K562 (cell line): ENCODE measurements around the gene CLEC4C. TPM values are rescaled to one million over a fixed set of nuclear protein-coding genes. Genes with fewer than 3 reads are reported as not detected.

Experiments
- ATAC-seq: fragments of 200-7000 bp; cut with Tn5 transposase; 3 replicates; pipeline ENCODE4 v1.9.1; 2020; ENCODE audit warnings: moderate library complexity
- BruUV-seq: library from RNA; stranded (reverse); fragments of 400-500 nt; replicated peaks from 2 replicates; lab custom pipeline; 2021; lab: Mats Ljungman, UMichigan
- CTCF ChIA-PET: fragments of 300-600 bp; formaldehyde crosslinking; extraction: SDS; loops from one replicate; lab custom pipeline; 2021; ENCODE audit warnings: low intra/inter-chr PET ratio; lab: Yijun Ruan, JAX
- POLR2A ChIA-PET: fragments of 300-600, 350-650 bp; sonication (Branson Sonifier 250); formaldehyde crosslinking; extraction: SDS; loops from one replicate; lab custom pipeline; 2021; ENCODE audit warnings: antibody characterized with exemption, inconsistent platforms; lab: Yijun Ruan, JAX
- DNase-seq, 4 experiments: peaks; one replicate each; pipeline versions ENCODE4 v3.0.0 to v3.0.0-alpha.2; 2011 to 2018; ENCODE audit warnings: low spot score in 3 of 4, mixed read lengths in 3 of 4; ENCODE audit errors: extremely low read depth in 1 of 4
- FAIRE-seq: peaks from 2 replicates; lab custom pipeline; 2011; peaks lifted over from hg19 to GRCh38; lab: Jason Lieb, UNC
- H2AFZ ChIP-seq: 2 replicates; pipeline ENCODE4 v1.6.0; 2011; ENCODE audit warnings: low read depth, low read length, control low read depth, inconsistent platforms
- H3K27ac ChIP-seq: fragments of 200-600 bp; 3 replicates; pipeline ENCODE4 v1.8.0; 2011; ENCODE audit warnings: low read depth, mild to moderate bottlenecking, control low read depth, inconsistent platforms, low read length, moderate library complexity, mixed read lengths; ENCODE audit errors: extremely low read depth
- H3K27me3 ChIP-seq, 2 experiments: fragments of 300-600 bp in 1 of 2; 2 replicates in 1 of 2; 3 replicates in 1 of 2; pipeline versions ENCODE4 v1.6.0 to v1.8.0; 2011; ENCODE audit warnings: inconsistent platforms in 2 of 2, low read length in 2 of 2, mild to moderate bottlenecking in 1 of 2, mixed read lengths in 1 of 2, moderate library complexity in 1 of 2; ENCODE audit not compliant: control insufficient read depth in 2 of 2, insufficient read depth in 2 of 2
- H3K36me3 ChIP-seq: fragments of 300-600 bp; 3 replicates; pipeline ENCODE4 v1.8.0; 2011; ENCODE audit warnings: mild to moderate bottlenecking, low read length, inconsistent platforms; ENCODE audit not compliant: control insufficient read depth, insufficient read depth
- H3K4me1 ChIP-seq, 2 experiments: fragments of 200-600 bp in 1 of 2; replicated peaks in 1 of 2; 2 replicates in 1 of 2; 3 replicates in 1 of 2; pipeline versions ENCODE4 v1.5.1 to v1.8.0; 2011; ENCODE audit warnings: inconsistent platforms in 2 of 2, low read length in 2 of 2, mild to moderate bottlenecking in 1 of 2, mixed read lengths in 1 of 2, moderate library complexity in 1 of 2; ENCODE audit not compliant: control insufficient read depth in 2 of 2, insufficient read depth in 2 of 2
- H3K4me2 ChIP-seq: 2 replicates; pipeline ENCODE4 v1.6.1; 2011; ENCODE audit warnings: low read length, control low read depth, inconsistent platforms, mixed read lengths; ENCODE audit not compliant: insufficient read depth
- H3K4me3 ChIP-seq: fragments of 200-600 bp; sonication (generic), shearing (Covaris generic); 2 replicates; pipeline ENCODE4 v1.5.1; 2016; ENCODE audit warnings: control low read depth, inconsistent platforms
- H3K79me2 ChIP-seq: fragments of 200-600 bp; 3 replicates; pipeline ENCODE4 v1.8.0; 2011; ENCODE audit warnings: low read length, inconsistent platforms; ENCODE audit not compliant: control insufficient read depth, insufficient read depth
- H3K9ac ChIP-seq, 2 experiments: 2 replicates each; pipeline versions ENCODE4 v1.6.0 to v1.6.1; 2011; ENCODE audit warnings: low read depth in 2 of 2, low read length in 2 of 2, control low read depth in 1 of 2, inconsistent platforms in 1 of 2, mild to moderate bottlenecking in 1 of 2, mixed read lengths in 1 of 2; ENCODE audit not compliant: insufficient read depth in 1 of 2
- H3K9me1 ChIP-seq: one replicate; pipeline ENCODE4 v1.6.0; 2011; ENCODE audit warnings: inconsistent platforms, mild to moderate bottlenecking, low read length, moderate library complexity; ENCODE audit not compliant: control insufficient read depth, insufficient read depth
- H3K9me3 ChIP-seq: replicated peaks from 2 replicates; pipeline ENCODE4 v1.5.1; 2011; ENCODE audit warnings: low read depth, low read length, inconsistent platforms; ENCODE audit not compliant: control insufficient read depth, insufficient read depth
- H4K20me1 ChIP-seq: replicated peaks from 2 replicates; pipeline ENCODE4 v1.6.1; 2011; ENCODE audit warnings: low read length, inconsistent platforms, mixed read lengths; ENCODE audit not compliant: control insufficient read depth, insufficient read depth
- ATF6 ChIP-seq: sonication (generic); formaldehyde crosslinking; IDR thresholded peaks from 2 replicates; pipeline ENCODE4 v1.4.0; 2020; ENCODE audit warnings: mild to moderate bottlenecking, missing genetic modification reagents
- ETV6 ChIP-seq, 3 experiments: fragments of 150-350 bp in 1 of 3; sonication (generic) in 1 of 3; formaldehyde crosslinking in 1 of 3; IDR thresholded peaks; 2 replicates each; pipeline versions ENCODE4 v1.6.1 to v1.8.0; 2014 to 2022; ENCODE audit warnings: borderline replicate concordance in 2 of 3, low read depth in 2 of 3, antibody characterized with exemption in 1 of 3, low read length in 1 of 3, mild to moderate bottlenecking in 1 of 3, missing genetic modification reagents in 1 of 3
- HES1 ChIP-seq: fragments of 450-650 bp; IDR thresholded peaks from 2 replicates; pipeline ENCODE4 v1.6.1; 2016; ENCODE audit warnings: low read depth, mild to moderate bottlenecking, moderate library complexity
- IRF1 ChIP-seq: sonication (generic); formaldehyde crosslinking; IDR thresholded peaks from 2 replicates; pipeline ENCODE4 v1.8.0; 2022; ENCODE audit warnings: missing genetic modification reagents, mild to moderate bottlenecking, borderline replicate concordance
- RNF219 ChIP-seq: fragments of 250-450 bp; sonication (Bioruptor Pico); IDR thresholded peaks from 2 replicates; pipeline ENCODE4 v1.5.0; 2022; ENCODE audit warnings: mild to moderate bottlenecking
- TAF7 ChIP-seq: fragments of 450-650 bp; IDR thresholded peaks from 2 replicates; pipeline ENCODE4 v1.6.1; 2016; ENCODE audit warnings: missing genetic modification characterization, missing compliant biosample characterization
- WGBS: fragments of 100-300 bp; shearing (Covaris generic); methylation state at CpG from one replicate; pipeline ENCODE4 v1.1.6; 2016; ENCODE audit warnings: low coverage, mixed read lengths; ENCODE audit not compliant: insufficient coverage; ENCODE audit errors: missing lambda C conversion rate; 5-methylcytosine and 5-hydroxymethylcytosine counted together
- in situ Hi-C: fragments of 300-500 bp; cut with MboI; formaldehyde crosslinking; loops from 4 replicates; pipeline ENCODE4 v1.15.0; 2018; ENCODE audit warnings: inconsistent platforms, mixed read lengths
- intact Hi-C: fragments of 100-400 bp; cut with micrococcal nuclease; formaldehyde crosslinking; loops from 2 replicates; pipeline ENCODE4 v1.14.2; 2022
- polyA plus RNA-seq, 8 experiments: library from polyadenylated mRNA; depleted of rRNA in 4 of 8; stranded (reverse) in 5 of 8; unstranded in 3 of 8; fragments of >200 nt; fragmentation: Nextera tagmentation in 2 of 8; fragmentation: Illumina TruSeq in 1 of 8; extraction: Ambion mirVana in 2 of 8; extraction: Trizol in 1 of 8; gene quantifications; 2 replicates each; pipeline versions ENCODE4 v1.2.1 to v1.2.3, GENCODE V29; 2011 to 2014; ENCODE audit warnings: inconsistent platforms in 1 of 8, missing spikeins in 1 of 8
- total RNA-seq, 7 experiments: library from RNA; depleted of rRNA in 6 of 7; stranded (reverse); fragments of >200 nt in 6 of 7; fragmentation: Illumina TruSeq in 2 of 7; extraction: Trizol in 2 of 7; gene quantifications; 2 replicates each; pipeline versions ENCODE4 v1.2.1 to v1.2.3, GENCODE V29; 2011 to 2021; ENCODE audit warnings: low replicate concordance in 1 of 7

The CLEC4C gene
- total and polyA plus RNA-seq, 9 of the 15 experiments (the other 6 are each of a cell fraction or from before 2014, with no cell fraction given) = not detected

- Histone ChIP-seq H3K27me3 (0 out of 5 replicates have a peak, but pooled peaks cover 0 to 4% of the 10 kb centered on the region in 2 experiments), H3K4me1 (no peaks in the 10 kb centered on the region; a peak in 1 of 5 replicates), H3K36me3 (no peaks in the 10 kb centered on the region), H3K9me1 (no peaks in the 10 kb centered on the region), H3K4me3 (no peak overlapping the region), H4K20me1 (no peaks in the 10 kb centered on the region), H3K4me2 (no peak overlapping the region), H2AFZ (no peak overlapping the region), H3K27ac (no peak overlapping the region), H3K9ac (no peak overlapping the region), H3K79me2 (no peaks in the 10 kb centered on the region), H3K9me3 (no peaks in the 10 kb centered on the region)
- WGBS = 10% methylated on average over 8 of the region's 8 CpGs
- no peak for DNase-seq
- FAIRE-seq = no peak
- CTCF ChIA-PET = no interaction called here
- in situ Hi-C loops = no loop called here
- intact Hi-C loops = no loop called here
- no TSS peak for BruUV-seq
- POLR2A ChIA-PET = interaction anchor here (0.6 kb wide), 1 partner anchor 40 kb away, joined by 3 read pairs; no protein-coding TSS in a partner anchor
- no peak for ATAC-seq
- TF ChIP-seq HES1 (no peak), ATF6 (CRISPR knock-in tag) (no peak), IRF1 (CRISPR knock-in tag) (no peak), RNF219 (CRISPR knock-in tag) (no peak), ETV6 (IDR thresholded peaks at IDR 0.05; ENCODE audit: borderline replicate concordance in 1 of 2, low read depth in 2 of 2, low read length in 1 of 2) (no peak), ETV6 (CRISPR knock-in tag; IDR thresholded peaks at IDR 0.05; ENCODE audit: borderline replicate concordance) (no peak), TAF7 (tag) (no peak)
Observed at GRCh38 chr12:7749442-7749841, 2.3 kb upstream of the CLEC4C start.
